ENCODE results near the gene KRT83. TPM values are rescaled to one million over a fixed set of nuclear protein-coding genes. Genes with fewer than 3 reads are reported as not detected.

Gene KRT83
- total RNA-seq, 2 experiments from 2014 or later: not detected

DNA sequence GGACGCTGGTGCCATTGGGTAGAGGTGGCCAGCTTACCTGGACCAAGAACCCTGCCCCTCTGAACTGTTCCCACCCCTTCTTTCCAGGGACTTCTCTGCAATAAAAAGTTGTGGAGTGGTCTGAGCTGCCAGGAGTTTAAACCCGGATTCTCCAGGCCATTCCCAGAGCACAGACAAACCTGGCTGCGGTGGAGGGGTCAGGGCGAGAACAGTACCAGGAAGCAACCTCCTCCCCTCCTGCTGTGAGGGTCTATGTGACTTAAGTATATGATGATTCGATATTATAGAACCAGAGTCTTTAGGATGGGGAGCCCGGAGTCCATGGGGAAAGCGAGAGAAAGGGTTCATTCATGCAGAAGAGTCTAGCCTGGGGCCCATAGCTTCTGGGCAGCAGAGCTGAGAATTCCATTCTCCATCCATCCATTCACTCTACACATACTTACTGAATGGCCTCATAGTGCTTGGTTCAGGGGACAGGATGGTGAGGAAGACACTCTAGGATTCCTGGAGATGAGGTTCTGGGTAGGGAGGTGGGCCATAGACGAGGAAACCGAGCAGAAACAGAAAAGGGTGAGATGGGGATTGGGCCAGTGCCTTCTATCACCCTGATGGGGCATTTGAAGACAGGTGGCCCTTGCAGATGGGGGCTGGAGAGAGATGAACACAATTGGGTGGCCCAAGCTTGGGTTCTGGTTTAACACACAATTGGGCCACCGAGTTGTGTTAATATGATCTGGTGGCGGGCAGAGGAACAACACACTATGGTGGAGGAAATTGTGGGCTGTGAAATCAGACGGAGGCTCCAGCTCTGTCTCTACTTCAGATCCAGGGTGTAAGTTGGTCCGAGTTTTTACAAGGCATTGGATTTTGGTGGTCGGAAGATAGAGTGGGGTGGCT is 41.5 kb downstream of the KRT83 start:
- H3K27me3 Mint-ChIP-seq (ENCODE audit: low read depth): peaks cover 36% of the 10 kb centered on the region
- H3K36me3 Mint-ChIP-seq (ENCODE audit: low read depth): no peaks in the 10 kb centered on the region
- no peak overlapping the region for H3K4me3 Mint-ChIP-seq
- H3K27ac Mint-ChIP-seq: no peak overlapping the region
- no peaks in the 10 kb centered on the region for H3K9me3 Mint-ChIP-seq (ENCODE audit: insufficient read depth)
- DNase-seq (no peak), ATAC-seq (no peak)
- H3K4me1 Mint-ChIP-seq (ENCODE audit: low read depth): peaks cover 21% of the 10 kb centered on the region
- CTCF ChIA-PET: interaction anchor here (0.6 to 7.8 kb wide), 53 partner anchors 9 to 600 kb away, joined by 3 to 89 read pairs (median 5); no protein-coding TSS in a partner anchor
- POLR2A ChIA-PET: no interaction called here

- Mint-ChIP-seq H3K4me3 (no peak overlapping the region), H3K27me3 (ENCODE audit: low read depth) (peaks cover 44% of the 10 kb centered on the region), H3K36me3 (ENCODE audit: low read depth) (no peaks in the 10 kb centered on the region), H3K9me3 (ENCODE audit: insufficient read depth) (no peaks in the 10 kb centered on the region), H3K27ac (no peak overlapping the region), H3K4me1 (ENCODE audit: low read depth) (peaks cover 21% of the 10 kb centered on the region)
- ATAC-seq: peak; percentile 100
- ChIA-PET CTCF (interaction anchor here (0.6 to 7.8 kb wide), 54 partner anchors 8 to 601 kb away, joined by 3 to 89 read pairs (median 5); no protein-coding TSS in a partner anchor), POLR2A (interaction anchor here (1.4 kb wide), 1 partner anchor 27 kb away, joined by 3 read pairs; no protein-coding TSS in a partner anchor)
- DNase-seq: peak; percentile 80
Measured at GRCh38 chr12:52278575-52279421, 42.4 kb downstream of the KRT83 start.

DNA sequence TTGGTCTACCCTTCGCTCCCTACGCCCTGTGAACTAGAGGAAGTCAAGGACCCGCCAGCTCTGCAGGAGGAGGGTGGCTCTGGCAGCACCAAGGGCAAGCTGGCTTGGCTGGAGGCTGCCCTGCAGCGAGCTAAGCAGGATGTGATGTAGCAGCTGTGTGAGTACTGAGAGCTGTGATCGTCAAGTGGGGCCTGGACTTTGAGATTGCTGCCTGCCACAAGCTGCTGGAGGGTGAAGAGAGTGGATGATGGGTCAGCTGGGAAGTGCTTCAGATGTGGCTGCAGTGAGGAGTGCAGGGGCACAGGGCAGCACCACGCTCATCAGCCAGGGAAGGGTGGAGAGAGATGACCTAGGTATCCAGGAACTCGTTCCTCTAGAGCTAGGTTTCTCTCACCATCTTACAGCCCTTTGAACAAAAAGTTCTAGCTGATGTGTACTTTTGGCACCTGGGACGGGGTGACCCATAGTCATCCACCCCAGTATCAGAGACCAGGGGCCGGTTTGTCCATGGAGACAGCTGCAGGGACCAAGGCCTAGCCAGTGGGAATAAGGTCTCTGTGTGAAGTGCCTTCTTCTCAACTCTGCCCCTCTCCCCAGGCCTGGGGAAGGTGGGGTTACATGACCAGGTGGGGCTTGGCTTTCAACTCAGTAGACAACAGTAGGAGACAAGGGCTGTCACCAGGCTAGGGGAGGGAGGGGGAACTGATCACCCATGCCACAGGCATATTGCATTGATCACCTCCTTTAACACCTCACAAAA is 43.5 kb downstream of the KRT83 start:
- peak overlapping the region; percentile 33 for H3K27ac Mint-ChIP-seq
- peaks cover 21% of the 10 kb centered on the region for H3K4me1 Mint-ChIP-seq (ENCODE audit: low read depth)
- no peaks in the 10 kb centered on the region for H3K9me3 Mint-ChIP-seq (ENCODE audit: insufficient read depth)
- ATAC-seq (no peak), DNase-seq (no peak)
- peaks cover 46% of the 10 kb centered on the region for H3K27me3 Mint-ChIP-seq (ENCODE audit: low read depth)
- H3K4me3 Mint-ChIP-seq: no peak overlapping the region
- POLR2A ChIA-PET: interaction anchor here (1.4 kb wide), 1 partner anchor 26 kb away, joined by 3 read pairs; no protein-coding TSS in a partner anchor
- CTCF ChIA-PET: interaction anchor here (0.7 to 7.8 kb wide), 17 partner anchors 8 to 139 kb away, joined by 3 to 89 read pairs (median 20); no protein-coding TSS in a partner anchor
- no peaks in the 10 kb centered on the region for H3K36me3 Mint-ChIP-seq (ENCODE audit: low read depth)

DNA sequence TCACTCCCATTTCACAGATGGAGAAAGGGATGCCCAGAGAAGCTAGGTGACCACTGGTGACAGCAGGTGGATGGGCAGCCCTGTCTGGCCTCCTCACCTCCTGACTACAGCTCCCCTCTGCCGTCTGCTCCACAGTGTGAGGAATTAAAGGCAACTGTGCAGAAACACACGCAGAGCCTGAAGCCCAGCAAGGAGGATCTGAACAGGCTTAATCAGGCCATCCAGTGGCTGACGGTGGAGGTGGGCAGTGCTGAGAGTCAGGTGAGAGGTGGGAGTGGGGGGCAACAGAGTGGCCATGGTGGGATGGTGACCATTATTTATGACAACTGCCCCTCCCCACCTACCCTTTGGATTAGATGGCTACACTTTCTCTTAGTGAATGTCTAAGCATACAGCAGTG is 45.5 kb downstream of the KRT83 start:
- Mint-ChIP-seq H3K9me3 (ENCODE audit: insufficient read depth) (no peaks in the 10 kb centered on the region), H3K27me3 (ENCODE audit: low read depth) (peaks cover 49% of the 10 kb centered on the region), H3K4me3 (no peak overlapping the region), H3K36me3 (ENCODE audit: low read depth) (no peaks in the 10 kb centered on the region), H3K4me1 (ENCODE audit: low read depth) (peaks cover 21% of the 10 kb centered on the region), H3K27ac (no peak overlapping the region)
- POLR2A ChIA-PET: no interaction called here
- DNase-seq (no peak), ATAC-seq (no peak)
- CTCF ChIA-PET: interaction anchor here (1.0 to 7.8 kb wide), 3 partner anchors 17 to 53 kb away, joined by 3 to 89 read pairs (median 3); no protein-coding TSS in a partner anchor

DNA sequence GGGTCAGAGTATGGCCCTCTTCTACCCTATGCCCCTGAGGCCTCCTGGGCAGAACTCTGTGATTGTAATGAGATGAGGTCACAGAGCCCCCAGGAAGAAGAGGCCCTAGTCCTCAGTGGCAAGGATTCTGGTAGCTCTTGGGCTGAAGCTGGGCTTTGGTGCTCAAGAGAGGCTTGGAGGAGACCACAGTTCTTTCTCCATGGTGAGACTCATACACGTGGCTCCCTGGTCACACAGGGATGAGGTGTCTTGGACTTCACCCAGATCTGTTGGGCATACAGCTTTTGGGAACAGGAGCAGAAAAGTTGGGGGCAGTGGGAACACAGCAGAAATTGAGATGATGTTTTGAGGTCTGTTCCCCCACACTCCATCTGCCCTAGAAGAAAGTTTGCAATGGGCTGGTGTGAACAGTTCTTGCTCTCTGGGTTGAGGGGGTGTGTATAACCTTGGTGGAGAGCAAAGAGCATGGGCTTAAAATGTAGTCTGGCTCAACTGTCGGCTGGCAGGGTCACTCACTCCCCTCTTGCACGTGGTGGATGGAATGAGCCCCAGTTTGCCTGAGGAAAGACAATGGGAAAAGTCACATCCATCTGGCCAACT is 46.6 kb downstream of the KRT83 start, which contains the start of gene KRT86:
KRT86 (plus strand) TSS at position 125 of the 600 bp plus-strand sequence. CDS start 27,272 bp downstream, outside the sequence.
- no peaks in the 10 kb centered on the region for H3K36me3 Mint-ChIP-seq (ENCODE audit: low read depth)
- ATAC-seq: no peak
- POLR2A ChIA-PET: no interaction called here
- peaks cover 21% of the 10 kb centered on the region for H3K4me1 Mint-ChIP-seq (ENCODE audit: low read depth)
- peaks cover 42% of the 10 kb centered on the region for H3K27me3 Mint-ChIP-seq (ENCODE audit: low read depth)
- no peak within 1 kb of the TSS for H3K27ac Mint-ChIP-seq
- H3K4me3 Mint-ChIP-seq: no peak within 1 kb of the TSS
- H3K9me3 Mint-ChIP-seq (ENCODE audit: insufficient read depth): no peaks in the 10 kb centered on the region
- DNase-seq: no peak
- CTCF ChIA-PET: interaction anchor here (1.0 to 7.8 kb wide), 3 partner anchors 10 to 87 kb away, joined by 3 to 89 read pairs (median 3); no protein-coding TSS in a partner anchor

- Mint-ChIP-seq H3K27ac (no peak overlapping the region), H3K27me3 (ENCODE audit: low read depth) (peaks cover 42% of the 10 kb centered on the region), H3K4me1 (ENCODE audit: low read depth) (peaks cover 11% of the 10 kb centered on the region), H3K4me3 (no peak overlapping the region), H3K9me3 (ENCODE audit: insufficient read depth) (no peaks in the 10 kb centered on the region), H3K36me3 (ENCODE audit: low read depth) (no peaks in the 10 kb centered on the region)
- no peak for ATAC-seq
- DNase-seq: no peak
- ChIA-PET POLR2A (no interaction called here), CTCF (interaction anchor here (1.7 to 4.6 kb wide), 2 partner anchors 8 to 50 kb away, joined by 6 to 40 read pairs; no protein-coding TSS in a partner anchor)
Measured at GRCh38 chr12:52271158-52271557, 50.0 kb downstream of the KRT83 start.

DNA sequence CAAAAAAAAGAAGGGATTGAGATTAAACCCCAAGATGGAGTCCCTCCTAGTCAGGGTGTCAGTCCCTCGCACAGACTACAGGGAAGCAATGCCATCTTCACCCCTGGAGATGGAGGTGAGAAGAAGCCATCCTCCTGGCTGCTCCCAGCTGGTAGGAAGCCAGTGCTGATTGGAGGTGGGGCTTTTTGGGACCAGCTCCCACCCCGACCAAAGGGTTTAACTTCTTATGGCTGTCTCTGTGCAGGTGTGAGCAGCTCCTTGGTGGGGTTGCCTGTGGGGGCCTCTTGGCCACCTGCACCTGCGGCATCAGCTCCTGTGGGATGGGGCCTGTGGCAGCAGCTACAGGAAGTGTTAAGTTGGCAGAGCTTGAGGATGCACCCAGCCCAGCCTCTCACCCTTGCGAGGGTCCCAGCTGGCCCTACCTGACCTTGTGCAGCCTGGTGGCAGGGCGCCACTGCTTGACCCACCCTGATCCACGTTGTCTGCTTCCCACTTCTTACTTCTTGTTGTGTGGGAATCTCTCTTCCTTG is 50.6 kb downstream of the KRT83 start:
- Mint-ChIP-seq H3K36me3 (ENCODE audit: low read depth) (no peaks in the 10 kb centered on the region), H3K4me1 (ENCODE audit: low read depth) (peaks cover 11% of the 10 kb centered on the region), H3K9me3 (ENCODE audit: insufficient read depth) (no peaks in the 10 kb centered on the region), H3K27ac (no peak overlapping the region), H3K4me3 (no peak overlapping the region), H3K27me3 (ENCODE audit: low read depth) (peaks cover 44% of the 10 kb centered on the region)
- CTCF ChIA-PET: interaction anchor here (0.9 to 4.6 kb wide), 4 partner anchors 8 to 49 kb away, joined by 3 to 40 read pairs (median 5); no protein-coding TSS in a partner anchor
- POLR2A ChIA-PET: no interaction called here
- DNase-seq (no peak), ATAC-seq (no peak)

DNA sequence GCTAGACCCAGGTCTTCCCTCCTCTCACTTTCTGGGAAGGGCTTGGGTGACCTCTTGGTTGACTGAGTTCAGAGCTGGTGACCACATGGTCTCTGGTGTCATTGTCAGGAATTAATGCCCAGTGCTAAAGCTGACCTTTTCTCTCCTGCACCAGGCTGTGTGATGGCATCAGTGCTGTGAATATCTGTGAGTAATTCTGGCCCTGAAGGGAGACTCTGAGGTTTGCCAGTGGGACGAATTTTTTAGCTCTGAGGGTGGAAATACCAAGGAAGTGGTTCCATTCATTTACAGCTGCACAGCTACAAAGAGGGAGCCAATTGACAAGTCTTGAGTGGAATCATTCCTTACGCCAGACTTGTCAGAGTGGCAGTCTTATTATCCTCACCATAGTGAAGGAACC is 53.0 kb downstream of the KRT83 start:
- Mint-ChIP-seq H3K36me3 (ENCODE audit: low read depth) (no peaks in the 10 kb centered on the region), H3K4me1 (ENCODE audit: low read depth) (peaks cover 11% of the 10 kb centered on the region), H3K27ac (no peak overlapping the region), H3K9me3 (ENCODE audit: insufficient read depth) (no peaks in the 10 kb centered on the region), H3K4me3 (no peak overlapping the region), H3K27me3 (ENCODE audit: low read depth) (peaks cover 32% of the 10 kb centered on the region)
- ATAC-seq (no peak), DNase-seq (no peak)
- ChIA-PET CTCF (interaction anchor here (1.1 to 4.6 kb wide), 3 partner anchors 9 to 47 kb away, joined by 3 to 40 read pairs (median 5); no protein-coding TSS in a partner anchor), POLR2A (no interaction called here)

GRCh38 chr12:52267699-52268098 is 53.5 kb downstream of the KRT83 start:
- Mint-ChIP-seq H3K4me3 (no peak overlapping the region), H3K36me3 (ENCODE audit: low read depth) (peaks cover 2% of the 10 kb centered on the region), H3K27me3 (ENCODE audit: low read depth) (peaks cover 29% of the 10 kb centered on the region), H3K27ac (no peak overlapping the region), H3K9me3 (ENCODE audit: insufficient read depth) (no peaks in the 10 kb centered on the region), H3K4me1 (ENCODE audit: low read depth) (peaks cover 14% of the 10 kb centered on the region)
- CTCF ChIA-PET: interaction anchor here (1.1 to 4.6 kb wide), 3 partner anchors 9 to 46 kb away, joined by 3 to 40 read pairs (median 5); no protein-coding TSS in a partner anchor
- POLR2A ChIA-PET: no interaction called here
- DNase-seq (no peak), ATAC-seq (no peak)

GRCh38 chr12:52267266-52267665 is 53.9 kb downstream of the KRT83 start:
- peaks cover 14% of the 10 kb centered on the region for H3K4me1 Mint-ChIP-seq (ENCODE audit: low read depth)
- H3K27ac Mint-ChIP-seq: no peak overlapping the region
- DNase-seq (no peak), ATAC-seq (no peak)
- H3K27me3 Mint-ChIP-seq (ENCODE audit: low read depth): peaks cover 29% of the 10 kb centered on the region
- POLR2A ChIA-PET: no interaction called here
- H3K9me3 Mint-ChIP-seq (ENCODE audit: insufficient read depth): no peaks in the 10 kb centered on the region
- no peak overlapping the region for H3K4me3 Mint-ChIP-seq
- CTCF ChIA-PET: interaction anchor here (1.1 to 4.6 kb wide), 3 partner anchors 12 to 60 kb away, joined by 3 to 40 read pairs (median 4); no protein-coding TSS in a partner anchor
- peaks cover 3% of the 10 kb centered on the region for H3K36me3 Mint-ChIP-seq (ENCODE audit: low read depth)
